SU-DHL-6 (cell line): ENCODE data around the gene AXIN2.

Experiments used
- H2AFZ ChIP-seq: fragments of 200-600 bp; sonication (generic); 2 replicates; pipeline ENCODE4 v1.6.1; 2014; ENCODE audit warnings: low read depth, mild to moderate bottlenecking, moderate library complexity, mixed read lengths, antibody characterized with exemption, low read length; ENCODE audit not compliant: severe bottlenecking
- H3F3A ChIP-seq: fragments of 200-600 bp; shearing (Covaris generic); 2 replicates; pipeline ENCODE4 v1.6.0; 2016; ENCODE audit warnings: antibody characterized with exemption, mild to moderate bottlenecking; ENCODE audit not compliant: insufficient read depth
- H3K27ac ChIP-seq: fragments of 200-600 bp; sonication (generic); 2 replicates; pipeline ENCODE4 v1.5.1; 2016; ENCODE audit warnings: low read depth, mild to moderate bottlenecking, low read length, moderate library complexity, mixed read lengths
- H3K27me3 ChIP-seq: fragments of 200-600 bp; sonication (generic), shearing (Covaris generic); 2 replicates; pipeline ENCODE4 v1.6.0; 2014; ENCODE audit warnings: mild to moderate bottlenecking, low read length
- H3K36me3 ChIP-seq: fragments of 200-600 bp; sonication (generic); 2 replicates; pipeline ENCODE4 v1.6.1; 2014; ENCODE audit warnings: mild to moderate bottlenecking, low read length, mixed read lengths
- H3K4me2 ChIP-seq: fragments of 300-600, 200-600 bp; shearing (Covaris generic), sonication (generic); 2 replicates; pipeline ENCODE4 v1.6.0; 2014; ENCODE audit warnings: low read length, low read depth, mild to moderate bottlenecking; ENCODE audit not compliant: poor library complexity, severe bottlenecking
- H3K4me3 ChIP-seq: fragments of 200-600 bp; sonication (generic); 2 replicates; pipeline ENCODE4 v1.5.1; 2014; ENCODE audit warnings: antibody characterized with exemption, low read length, mild to moderate bottlenecking, mixed read lengths; ENCODE audit not compliant: insufficient read depth, poor library complexity, severe bottlenecking
- H3K79me2 ChIP-seq: fragments of 200-600 bp; sonication (generic); 2 replicates; pipeline ENCODE4 v1.6.1; 2014; ENCODE audit warnings: mild to moderate bottlenecking, low read length, moderate library complexity; ENCODE audit not compliant: insufficient read depth
- H3K9ac ChIP-seq: fragments of 200-600 bp; sonication (generic); 2 replicates; pipeline ENCODE4 v1.7.0; 2014; ENCODE audit warnings: mild to moderate bottlenecking, low read length
- H3K9me2 ChIP-seq: fragments of 200-600 bp; sonication (generic); replicated peaks from 2 replicates; pipeline ENCODE4 v1.6.1; 2014; ENCODE audit warnings: low read length; ENCODE audit not compliant: insufficient read depth
- H3K9me3 ChIP-seq: fragments of 200-600 bp; sonication (generic); 2 replicates; pipeline ENCODE4 v1.6.1; 2014; ENCODE audit warnings: low read length, mixed read lengths; ENCODE audit not compliant: insufficient read depth
- H4K20me1 ChIP-seq: fragments of 200-600 bp; sonication (generic); 2 replicates; pipeline ENCODE4 v1.6.1; 2014; ENCODE audit warnings: low read depth, mild to moderate bottlenecking, antibody characterized with exemption, low read length, moderate library complexity, mixed read lengths
- EZH2phosphoT487 ChIP-seq: fragments of 200-600 bp; sonication (generic), shearing (Covaris generic); conservative IDR thresholded peaks from 2 replicates; pipeline ENCODE4 v1.6.1; 2018; ENCODE audit warnings: mild to moderate bottlenecking, antibody characterized with exemption, low read length, moderate library complexity, mixed read lengths
- TF ChIP-seq, protein P1 (sequence below): fragments of 200-600 bp; sonication (generic); IDR thresholded peaks from one replicate; pipeline ENCODE4 v1.5.1; 2017; ENCODE audit warnings: antibody characterized with exemption, mild to moderate bottlenecking, low read length, moderate library complexity; ENCODE audit not compliant: insufficient read depth, poor library complexity, severe bottlenecking

AXIN2 gene

DNA sequence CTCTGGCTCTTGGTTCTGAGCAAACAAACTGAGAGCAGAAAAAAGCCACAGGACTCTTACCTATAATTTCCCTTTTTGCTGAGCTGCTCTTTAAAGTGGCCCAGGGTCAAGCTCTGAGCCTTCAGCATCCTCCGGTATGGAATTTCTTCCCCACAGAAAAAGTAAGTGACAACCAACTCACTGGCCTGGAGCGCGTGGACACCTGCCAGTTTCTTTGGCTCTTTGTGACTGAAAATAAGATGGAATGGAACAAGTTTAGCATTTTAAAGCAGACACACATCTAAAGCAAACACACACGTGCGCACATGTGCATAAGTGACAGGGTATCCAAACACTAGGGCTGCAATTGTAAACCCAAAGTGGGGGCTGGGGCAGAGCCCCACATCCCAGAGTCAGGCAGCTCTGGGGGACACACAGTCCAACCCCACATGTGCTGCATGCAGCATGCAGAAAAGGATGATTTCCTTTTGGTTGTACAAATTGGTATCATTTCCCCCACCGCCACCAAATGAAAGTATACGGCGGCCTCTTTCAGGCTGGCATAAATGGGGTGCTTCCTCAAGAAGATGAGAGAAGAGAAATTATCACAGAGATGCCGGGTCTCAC is 27.5 kb downstream of the AXIN2 start:
- no peak overlapping the region for H3K27ac ChIP-seq
- no peaks in the 10 kb centered on the region for H3F3A ChIP-seq
- no peaks in the 10 kb centered on the region for H3K9me2 ChIP-seq
- no peak overlapping the region for H3K4me3 ChIP-seq
- TF ChIP-seq, protein P1, sequence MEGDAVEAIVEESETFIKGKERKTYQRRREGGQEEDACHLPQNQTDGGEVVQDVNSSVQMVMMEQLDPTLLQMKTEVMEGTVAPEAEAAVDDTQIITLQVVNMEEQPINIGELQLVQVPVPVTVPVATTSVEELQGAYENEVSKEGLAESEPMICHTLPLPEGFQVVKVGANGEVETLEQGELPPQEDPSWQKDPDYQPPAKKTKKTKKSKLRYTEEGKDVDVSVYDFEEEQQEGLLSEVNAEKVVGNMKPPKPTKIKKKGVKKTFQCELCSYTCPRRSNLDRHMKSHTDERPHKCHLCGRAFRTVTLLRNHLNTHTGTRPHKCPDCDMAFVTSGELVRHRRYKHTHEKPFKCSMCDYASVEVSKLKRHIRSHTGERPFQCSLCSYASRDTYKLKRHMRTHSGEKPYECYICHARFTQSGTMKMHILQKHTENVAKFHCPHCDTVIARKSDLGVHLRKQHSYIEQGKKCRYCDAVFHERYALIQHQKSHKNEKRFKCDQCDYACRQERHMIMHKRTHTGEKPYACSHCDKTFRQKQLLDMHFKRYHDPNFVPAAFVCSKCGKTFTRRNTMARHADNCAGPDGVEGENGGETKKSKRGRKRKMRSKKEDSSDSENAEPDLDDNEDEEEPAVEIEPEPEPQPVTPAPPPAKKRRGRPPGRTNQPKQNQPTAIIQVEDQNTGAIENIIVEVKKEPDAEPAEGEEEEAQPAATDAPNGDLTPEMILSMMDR = no peak
- TF ChIP-seq EZH2phosphoT487 = no peak
- H4K20me1 ChIP-seq = no peaks in the 10 kb centered on the region
- H3K79me2 ChIP-seq = no peaks in the 10 kb centered on the region
- H2AFZ ChIP-seq = no peak overlapping the region
- H3K9ac ChIP-seq = no peak overlapping the region
- H3K27me3 ChIP-seq = no peaks in the 10 kb centered on the region
- H3K9me3 ChIP-seq = no peaks in the 10 kb centered on the region
- no peak overlapping the region for H3K4me2 ChIP-seq
- H3K36me3 ChIP-seq = no peaks in the 10 kb centered on the region

DNA sequence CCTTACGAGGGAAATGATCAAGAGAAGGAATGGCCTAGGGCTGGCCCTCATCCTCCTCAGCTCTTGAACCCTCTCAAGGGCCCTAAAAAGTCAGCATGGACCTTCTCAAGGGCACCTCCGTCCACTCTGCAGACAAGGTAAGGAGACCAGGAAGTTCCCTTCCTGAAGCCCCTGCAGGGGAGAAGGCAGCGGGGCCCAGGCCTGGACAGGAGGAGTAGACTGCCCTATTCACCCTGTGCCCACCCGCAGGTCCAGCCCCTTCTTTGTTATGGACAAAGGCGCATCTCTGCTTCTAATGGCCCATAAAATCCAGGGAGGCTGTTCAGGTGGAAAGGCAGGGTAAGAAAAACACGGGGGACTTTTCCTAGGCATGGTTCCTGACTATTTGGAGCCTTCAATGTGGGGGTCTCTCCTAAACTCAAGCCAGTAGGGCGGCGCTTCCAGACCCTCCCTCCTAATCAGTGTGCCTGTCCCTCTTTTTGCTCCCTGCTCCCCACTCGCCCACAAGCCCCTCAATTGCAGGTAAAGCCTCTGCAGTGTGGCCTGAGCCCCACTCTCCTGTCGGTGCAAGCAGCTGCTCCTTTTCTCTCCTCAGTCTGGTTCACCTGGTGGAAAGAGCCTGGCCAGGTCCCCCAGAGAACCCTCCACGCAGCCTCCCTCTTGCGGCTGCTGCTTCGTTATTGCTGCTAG is 28.2 kb downstream of the AXIN2 start:
- H3K27me3 ChIP-seq = no peaks in the 10 kb centered on the region
- H2AFZ ChIP-seq = no peak overlapping the region
- H3K9me2 ChIP-seq = no peaks in the 10 kb centered on the region
- H3K4me2 ChIP-seq = no peak overlapping the region
- no peaks in the 10 kb centered on the region for H3K36me3 ChIP-seq
- H3F3A ChIP-seq = no peaks in the 10 kb centered on the region
- no peaks in the 10 kb centered on the region for H3K9me3 ChIP-seq
- H3K27ac ChIP-seq = no peak overlapping the region
- H3K79me2 ChIP-seq = no peaks in the 10 kb centered on the region
- no peak overlapping the region for H3K9ac ChIP-seq
- H3K4me3 ChIP-seq = no peak overlapping the region
- H4K20me1 ChIP-seq = no peaks in the 10 kb centered on the region
- TF ChIP-seq EZH2phosphoT487 = no peak
- TF ChIP-seq, protein P1 = no peak

DNA sequence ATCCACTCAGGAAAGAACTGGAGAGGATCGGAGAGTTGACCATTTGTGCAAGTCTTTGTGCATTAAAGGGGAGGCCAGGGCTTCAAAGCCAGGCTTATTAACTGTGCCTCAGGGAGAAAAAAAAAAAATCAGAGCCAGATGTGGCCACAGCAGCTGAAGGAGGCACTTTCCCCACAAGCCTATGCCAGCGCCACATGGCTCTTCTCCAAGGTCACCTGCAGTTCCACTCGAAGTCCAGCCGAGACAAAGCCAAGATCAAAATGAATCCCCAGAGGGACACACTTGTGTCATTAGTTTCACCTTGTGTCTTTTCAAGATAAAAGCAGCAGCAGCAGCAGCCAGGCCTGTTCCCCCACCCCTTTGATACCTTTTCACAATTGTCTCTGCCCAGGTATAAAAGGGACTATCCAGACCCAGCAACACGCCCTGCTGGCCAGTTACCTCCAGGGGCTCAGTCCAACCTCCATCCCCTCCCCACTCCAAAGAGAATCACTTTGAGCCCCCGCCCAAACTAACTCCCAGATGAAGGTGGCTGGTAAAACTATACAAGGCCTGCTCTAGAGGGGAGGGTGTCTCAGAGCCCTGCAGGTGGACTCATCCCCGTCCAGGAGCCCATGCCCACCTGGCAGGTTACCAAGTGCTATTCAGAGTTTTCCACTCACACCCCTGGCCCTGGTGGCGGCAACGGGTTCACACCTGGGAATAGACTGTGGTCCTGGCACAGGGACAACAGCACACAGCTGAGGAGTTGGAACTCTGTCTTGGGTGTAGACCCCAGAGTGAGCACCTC is 29.2 kb downstream of the AXIN2 start:
- H3K36me3 ChIP-seq = no peaks in the 10 kb centered on the region
- no peaks in the 10 kb centered on the region for H3K27me3 ChIP-seq
- no peak overlapping the region for H3K4me2 ChIP-seq
- no peaks in the 10 kb centered on the region for H3K9me2 ChIP-seq
- no peak overlapping the region for H3K4me3 ChIP-seq
- no peak overlapping the region for H3K27ac ChIP-seq
- no peaks in the 10 kb centered on the region for H4K20me1 ChIP-seq
- H3K79me2 ChIP-seq = no peaks in the 10 kb centered on the region
- no peak overlapping the region for H2AFZ ChIP-seq
- TF ChIP-seq EZH2phosphoT487 = no peak
- TF ChIP-seq, protein P1 = no peak
- H3K9me3 ChIP-seq = no peaks in the 10 kb centered on the region
- H3F3A ChIP-seq = no peaks in the 10 kb centered on the region
- no peak overlapping the region for H3K9ac ChIP-seq
